ENCODE data around the gene EPN1.
A peak's percentile ranks its signal among the peaks of the same experiment; 100 is the strongest.

EPN1 gene

GRCh38 chr19:55668603-55669348 lies 6.2 kb upstream of the EPN1 start:
- Histone ChIP-seq H3K36me3 (ENCODE audit: control insufficient read depth, insufficient read depth, low read length) (peaks cover 28% of the 10 kb centered on the region), H3K4me1 (ENCODE audit: control insufficient read depth, insufficient read depth, low read length) (peaks cover 23% of the 10 kb centered on the region), H3K9me3 (ENCODE audit: control insufficient read depth, low read length) (no peaks in the 10 kb centered on the region), H3K9ac (ENCODE audit: low read length) (no peak overlapping the region), H3K27me3 (ENCODE audit: control insufficient read depth, insufficient read depth, low read length) (no peaks in the 10 kb centered on the region), H3K4me3 (ENCODE audit: low read length) (no peak overlapping the region)

DNA sequence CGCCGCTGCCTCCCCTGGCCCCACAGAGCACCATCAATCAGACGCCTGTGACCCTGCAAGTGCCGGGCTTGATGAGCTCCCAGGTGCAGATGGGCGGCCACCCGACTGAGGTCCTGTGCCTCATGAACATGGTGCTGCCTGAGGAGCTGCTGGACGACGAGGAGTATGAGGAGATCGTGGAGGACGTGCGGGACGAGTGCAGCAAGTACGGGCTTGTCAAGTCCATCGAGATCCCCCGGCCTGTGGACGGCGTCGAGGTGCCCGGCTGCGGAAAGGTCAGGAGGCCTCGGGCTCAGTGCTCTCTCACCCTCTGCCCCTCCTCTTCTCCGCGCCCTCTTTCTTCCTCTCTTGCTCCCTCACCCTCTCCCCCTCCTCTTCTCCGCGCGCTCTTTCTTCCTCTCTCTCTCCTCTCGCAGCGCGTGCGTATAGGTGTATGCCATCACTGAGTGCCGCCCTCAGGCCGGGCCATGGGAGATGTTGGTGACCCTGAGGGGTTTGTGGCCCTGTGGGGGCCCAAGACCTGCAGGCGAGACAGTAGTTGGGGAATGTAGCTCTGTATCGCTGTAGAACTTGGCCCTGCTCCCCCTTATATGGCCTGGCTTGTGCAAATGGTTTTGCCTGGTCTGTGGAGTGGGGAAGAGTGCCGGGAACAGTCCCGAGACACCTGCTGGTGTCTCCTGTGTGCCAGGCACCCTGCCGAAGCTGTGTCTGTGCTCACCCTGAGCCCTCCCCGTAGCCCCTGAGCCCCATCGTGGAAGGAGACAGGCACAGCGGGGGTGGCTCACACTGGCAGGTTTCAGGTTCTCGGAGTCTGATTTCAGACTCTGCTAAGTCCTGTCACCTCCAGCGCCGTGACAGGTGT lies 5.4 kb upstream of the EPN1 start:
- no peak overlapping the region for H3K9ac ChIP-seq (ENCODE audit: low read length)
- no peaks in the 10 kb centered on the region for H3K9me3 ChIP-seq (ENCODE audit: control insufficient read depth, low read length)
- no peak overlapping the region for H3K4me3 ChIP-seq (ENCODE audit: low read length)
- peaks cover 23% of the 10 kb centered on the region for H3K4me1 ChIP-seq (ENCODE audit: control insufficient read depth, insufficient read depth, low read length)
- peaks cover 25% of the 10 kb centered on the region for H3K36me3 ChIP-seq (ENCODE audit: control insufficient read depth, insufficient read depth, low read length)
- no peaks in the 10 kb centered on the region for H3K27me3 ChIP-seq (ENCODE audit: control insufficient read depth, insufficient read depth, low read length)

DNA sequence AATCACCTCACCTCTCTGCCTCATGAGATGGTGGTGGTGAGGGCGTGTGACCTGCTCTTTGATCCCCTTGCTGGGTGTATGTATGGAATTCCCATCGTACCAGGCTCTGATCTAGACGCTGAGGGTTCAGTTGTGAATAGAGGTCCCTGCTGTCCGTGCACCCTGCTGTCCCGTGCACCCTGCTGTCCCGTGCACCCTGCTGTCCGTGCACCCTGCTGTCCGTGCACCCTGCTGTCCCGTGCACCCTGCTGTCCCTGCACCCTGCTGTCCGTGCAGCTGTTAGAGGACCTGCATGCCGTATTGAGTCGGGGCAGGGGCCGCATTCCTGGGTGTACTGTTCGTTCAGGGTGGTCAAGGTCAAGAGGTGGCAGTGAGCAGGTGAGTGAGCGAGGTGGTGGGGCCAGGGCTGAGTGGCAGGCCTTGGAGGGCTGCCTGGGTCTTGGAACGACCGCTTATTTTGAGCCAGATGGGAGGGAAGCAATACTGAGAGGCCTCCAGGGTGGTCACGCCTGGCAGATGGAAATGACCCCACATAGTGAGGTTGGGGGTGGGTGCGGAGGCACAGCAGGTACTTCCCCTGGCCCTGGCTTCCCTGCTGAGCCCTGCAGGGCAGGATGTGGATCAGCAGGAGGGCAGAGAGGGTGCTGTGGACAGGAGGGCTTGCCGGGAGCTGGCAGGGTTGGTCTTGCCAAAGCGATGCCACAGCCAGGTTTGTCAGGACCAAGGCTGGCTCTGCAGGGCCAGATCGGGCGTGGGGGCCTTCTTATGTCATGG lies 4.6 kb upstream of the EPN1 start:
- Histone ChIP-seq H3K4me1 (ENCODE audit: control insufficient read depth, insufficient read depth, low read length) (peaks cover 23% of the 10 kb centered on the region), H3K9ac (ENCODE audit: low read length) (no peak overlapping the region), H3K36me3 (ENCODE audit: control insufficient read depth, insufficient read depth, low read length) (peaks cover 25% of the 10 kb centered on the region), H3K27me3 (ENCODE audit: control insufficient read depth, insufficient read depth, low read length) (no peaks in the 10 kb centered on the region), H3K9me3 (ENCODE audit: control insufficient read depth, low read length) (no peaks in the 10 kb centered on the region), H3K4me3 (ENCODE audit: low read length) (no peak overlapping the region)

GRCh38 chr19:55671054-55671378 lies 4.0 kb upstream of the EPN1 start:
- no peaks in the 10 kb centered on the region for H3K27me3 ChIP-seq (ENCODE audit: control insufficient read depth, insufficient read depth, low read length)
- peaks cover 23% of the 10 kb centered on the region for H3K4me1 ChIP-seq (ENCODE audit: control insufficient read depth, insufficient read depth, low read length)
- no peaks in the 10 kb centered on the region for H3K9me3 ChIP-seq (ENCODE audit: control insufficient read depth, low read length)
- H3K36me3 ChIP-seq (ENCODE audit: control insufficient read depth, insufficient read depth, low read length) = peaks cover 23% of the 10 kb centered on the region
- H3K9ac ChIP-seq (ENCODE audit: low read length) = no peak overlapping the region
- H3K4me3 ChIP-seq (ENCODE audit: low read length) = no peak overlapping the region

DNA sequence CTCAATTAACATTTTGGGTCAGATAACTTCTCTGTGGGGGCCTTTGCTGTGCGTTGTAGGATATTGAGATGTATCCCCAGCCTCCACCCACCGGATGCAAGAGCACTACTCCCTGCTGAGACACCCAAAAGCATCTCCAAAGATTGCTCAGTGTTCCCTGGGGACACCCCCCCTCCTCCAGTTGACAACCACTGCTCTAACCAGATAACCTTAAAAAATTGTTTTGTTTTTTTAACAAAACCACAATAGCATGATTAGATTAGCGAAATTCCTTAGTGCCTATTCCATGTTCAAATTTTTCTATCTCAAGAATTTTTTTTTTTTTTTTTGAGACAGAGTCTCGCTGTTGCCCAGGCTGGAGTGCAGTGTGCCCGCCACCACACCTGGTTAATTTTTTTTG lies 2.6 kb upstream of the EPN1 start:
- Histone ChIP-seq H3K4me3 (ENCODE audit: low read length) (no peak overlapping the region), H3K36me3 (ENCODE audit: control insufficient read depth, insufficient read depth, low read length) (peaks cover 14% of the 10 kb centered on the region), H3K4me1 (ENCODE audit: control insufficient read depth, insufficient read depth, low read length) (peaks cover 23% of the 10 kb centered on the region), H3K9me3 (ENCODE audit: control insufficient read depth, low read length) (no peaks in the 10 kb centered on the region), H3K27me3 (ENCODE audit: control insufficient read depth, insufficient read depth, low read length) (no peaks in the 10 kb centered on the region), H3K9ac (ENCODE audit: low read length) (no peak overlapping the region)

DNA sequence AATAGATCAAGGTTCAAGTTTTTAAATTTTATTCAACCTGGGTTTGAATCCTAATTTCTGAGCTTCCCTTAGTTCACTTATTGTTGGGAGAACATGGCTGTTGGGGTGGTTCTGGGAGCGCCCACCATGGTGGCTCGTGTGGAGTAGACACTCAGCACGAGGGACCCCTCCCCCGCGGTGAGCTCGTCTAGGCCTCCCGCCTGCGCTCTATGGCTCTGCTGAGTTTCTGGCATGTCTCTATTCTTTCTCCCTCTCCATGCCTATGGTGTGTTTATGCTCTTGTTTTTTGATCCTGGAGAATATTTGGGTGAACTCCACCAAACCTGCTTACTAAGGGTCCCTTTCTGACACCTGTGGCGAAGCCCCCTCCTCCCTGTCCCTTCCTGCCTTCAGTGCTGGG lies 1.6 kb upstream of the EPN1 start:
- no peak overlapping the region for H3K4me3 ChIP-seq (ENCODE audit: low read length)
- H3K9me3 ChIP-seq (ENCODE audit: control insufficient read depth, low read length) = no peaks in the 10 kb centered on the region
- peaks cover 23% of the 10 kb centered on the region for H3K4me1 ChIP-seq (ENCODE audit: control insufficient read depth, insufficient read depth, low read length)
- peaks cover 12% of the 10 kb centered on the region for H3K36me3 ChIP-seq (ENCODE audit: control insufficient read depth, insufficient read depth, low read length)
- no peak overlapping the region for H3K9ac ChIP-seq (ENCODE audit: low read length)
- no peaks in the 10 kb centered on the region for H3K27me3 ChIP-seq (ENCODE audit: control insufficient read depth, insufficient read depth, low read length)

DNA sequence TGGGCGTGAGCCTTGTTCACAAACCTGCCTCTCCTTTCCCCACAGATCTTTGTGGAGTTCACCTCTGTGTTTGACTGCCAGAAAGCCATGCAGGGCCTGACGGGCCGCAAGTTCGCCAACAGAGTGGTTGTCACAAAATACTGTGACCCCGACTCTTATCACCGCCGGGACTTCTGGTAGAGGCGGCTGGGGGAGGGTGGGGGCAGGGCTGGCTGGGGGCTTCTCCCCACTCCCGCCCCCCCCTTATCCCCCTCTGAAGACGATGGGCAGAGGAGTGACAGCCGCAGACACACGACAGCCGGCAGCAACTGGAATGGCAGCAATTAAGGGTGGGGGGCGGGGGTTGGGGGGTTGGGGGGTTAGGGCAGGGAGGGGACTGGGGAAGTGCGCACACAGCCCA lies 1.1 kb upstream of the EPN1 start:
- H3K27me3 ChIP-seq (ENCODE audit: control insufficient read depth, insufficient read depth, low read length) = no peaks in the 10 kb centered on the region
- H3K36me3 ChIP-seq (ENCODE audit: control insufficient read depth, insufficient read depth, low read length) = peaks cover 12% of the 10 kb centered on the region
- H3K4me3 ChIP-seq (ENCODE audit: low read length) = no peak overlapping the region
- H3K9me3 ChIP-seq (ENCODE audit: control insufficient read depth, low read length) = no peaks in the 10 kb centered on the region
- H3K4me1 ChIP-seq (ENCODE audit: control insufficient read depth, insufficient read depth, low read length) = peaks cover 22% of the 10 kb centered on the region
- no peak overlapping the region for H3K9ac ChIP-seq (ENCODE audit: low read length)

- Histone ChIP-seq H3K36me3 (ENCODE audit: control insufficient read depth, insufficient read depth, low read length) (peaks cover 12% of the 10 kb centered on the region), H3K4me1 (ENCODE audit: control insufficient read depth, insufficient read depth, low read length) (peaks cover 28% of the 10 kb centered on the region), H3K27me3 (ENCODE audit: control insufficient read depth, insufficient read depth, low read length) (no peaks in the 10 kb centered on the region), H3K9me3 (ENCODE audit: control insufficient read depth, low read length) (no peaks in the 10 kb centered on the region), H3K9ac (ENCODE audit: low read length) (peak overlapping the region; percentile 91), H3K4me3 (ENCODE audit: low read length) (no peak overlapping the region)
Measured at GRCh38 chr19:55674459-55674840, 576 bp upstream of the EPN1 start.

- H3K9me3 ChIP-seq (ENCODE audit: control insufficient read depth, low read length) = no peaks in the 10 kb centered on the region
- peaks cover 23% of the 10 kb centered on the region for H3K36me3 ChIP-seq (ENCODE audit: control insufficient read depth, insufficient read depth, low read length)
- peaks cover 42% of the 10 kb centered on the region for H3K4me1 ChIP-seq (ENCODE audit: control insufficient read depth, insufficient read depth, low read length)
- peak overlapping the region; percentile 96 for H3K4me3 ChIP-seq (ENCODE audit: low read length)
- H3K27me3 ChIP-seq (ENCODE audit: control insufficient read depth, insufficient read depth, low read length) = no peaks in the 10 kb centered on the region
- peak overlapping the region; percentile 91 for H3K9ac ChIP-seq (ENCODE audit: low read length)
Measured at GRCh38 chr19:55675661-55676354, 782 bp downstream of the EPN1 start.

GRCh38 chr19:55676383-55676782 lies 1.4 kb downstream of the EPN1 start:
- peaks cover 28% of the 10 kb centered on the region for H3K36me3 ChIP-seq (ENCODE audit: control insufficient read depth, insufficient read depth, low read length)
- no peaks in the 10 kb centered on the region for H3K9me3 ChIP-seq (ENCODE audit: control insufficient read depth, low read length)
- H3K4me3 ChIP-seq (ENCODE audit: low read length) = peak overlapping the region; percentile 96
- no peaks in the 10 kb centered on the region for H3K27me3 ChIP-seq (ENCODE audit: control insufficient read depth, insufficient read depth, low read length)
- H3K9ac ChIP-seq (ENCODE audit: low read length) = peak overlapping the region; percentile 91
- peaks cover 47% of the 10 kb centered on the region for H3K4me1 ChIP-seq (ENCODE audit: control insufficient read depth, insufficient read depth, low read length)

DNA sequence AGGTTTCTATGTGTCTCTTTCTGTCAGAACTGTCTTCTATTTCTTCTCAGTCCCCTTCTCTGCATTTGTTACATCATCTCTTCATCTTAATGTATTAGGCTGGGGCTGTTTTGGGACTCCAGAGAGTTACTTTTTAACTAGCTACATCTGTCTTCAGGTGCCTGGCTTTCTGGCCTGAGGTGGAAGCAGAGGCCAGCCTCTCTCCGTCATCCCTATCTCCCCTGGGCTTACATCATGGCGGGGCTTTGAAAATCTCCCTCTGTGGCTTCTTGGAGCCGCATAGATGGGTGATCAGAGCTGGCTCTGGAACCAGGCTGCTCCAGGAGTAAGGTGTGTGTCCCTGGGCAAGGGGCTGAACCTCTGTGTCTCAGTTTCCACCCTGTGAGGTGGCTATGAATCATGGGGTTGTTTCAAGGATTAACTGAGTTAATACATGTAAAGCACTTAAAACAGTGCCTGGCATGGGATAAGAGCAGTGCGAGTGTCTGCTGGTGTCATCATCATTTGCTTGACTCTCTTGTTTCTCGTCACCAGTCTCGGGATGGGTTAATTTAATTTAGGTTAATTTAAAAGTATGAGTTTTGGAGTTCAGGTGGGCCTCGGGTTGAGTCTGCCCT lies 2.0 kb downstream of the EPN1 start:
- H3K9ac ChIP-seq (ENCODE audit: low read length) = peak overlapping the region; percentile 91
- peaks cover 32% of the 10 kb centered on the region for H3K36me3 ChIP-seq (ENCODE audit: control insufficient read depth, insufficient read depth, low read length)
- no peaks in the 10 kb centered on the region for H3K27me3 ChIP-seq (ENCODE audit: control insufficient read depth, insufficient read depth, low read length)
- H3K4me3 ChIP-seq (ENCODE audit: low read length) = peak overlapping the region; percentile 16
- H3K9me3 ChIP-seq (ENCODE audit: control insufficient read depth, low read length) = no peaks in the 10 kb centered on the region
- H3K4me1 ChIP-seq (ENCODE audit: control insufficient read depth, insufficient read depth, low read length) = peaks cover 53% of the 10 kb centered on the region

Data from mucosa of stomach (tissue), 1 donor.